Activated CD8-positive, alpha-beta memory T cell treated with anti-CD3 and anti-CD28 coated beads, Interleukin-2, amount 50 U/mL, for 1 hour (primary cell): Measurements from ENCODE around the gene GTF2A1.

Experiments used
- DNase-seq: peaks from one replicate; pipeline ENCODE4 v3.0.0-alpha.2; 2020; ENCODE audit errors: extremely low read depth

The GTF2A1 gene

GRCh38 chr14:81137316-81137715 lies 83.4 kb downstream of the GTF2A1 start:
- DNase-seq: no peak

GRCh38 chr14:81133400-81133799 lies 87.4 kb downstream of the GTF2A1 start:
- no peak for DNase-seq

- no peak for DNase-seq
Measured at GRCh38 chr14:81132468-81132867, 88.3 kb downstream of the GTF2A1 start.

GRCh38 chr14:81129242-81129641 lies 91.5 kb downstream of the GTF2A1 start:
- DNase-seq: no peak

- no peak for DNase-seq
Measured at GRCh38 chr14:81127785-81128184, 93.0 kb downstream of the GTF2A1 start.

GRCh38 chr14:81125536-81125935 lies 95.2 kb downstream of the GTF2A1 start:
- DNase-seq: no peak
